GM19452 (cell line): ENCODE data around the gene MSLN.
"Not testable (repeated sequence)": the region's sequence is repeated elsewhere in the genome, so short reads cannot be mapped to it uniquely, and the experiment has no call there.

ENCODE experiments used
- ATAC-seq: cut with Tn5 transposase; IDR thresholded peaks from one replicate; pipeline ENCODE4 v1.9.1; 2021; ENCODE audit not compliant: unreplicated experiment

Gene MSLN

DNA sequence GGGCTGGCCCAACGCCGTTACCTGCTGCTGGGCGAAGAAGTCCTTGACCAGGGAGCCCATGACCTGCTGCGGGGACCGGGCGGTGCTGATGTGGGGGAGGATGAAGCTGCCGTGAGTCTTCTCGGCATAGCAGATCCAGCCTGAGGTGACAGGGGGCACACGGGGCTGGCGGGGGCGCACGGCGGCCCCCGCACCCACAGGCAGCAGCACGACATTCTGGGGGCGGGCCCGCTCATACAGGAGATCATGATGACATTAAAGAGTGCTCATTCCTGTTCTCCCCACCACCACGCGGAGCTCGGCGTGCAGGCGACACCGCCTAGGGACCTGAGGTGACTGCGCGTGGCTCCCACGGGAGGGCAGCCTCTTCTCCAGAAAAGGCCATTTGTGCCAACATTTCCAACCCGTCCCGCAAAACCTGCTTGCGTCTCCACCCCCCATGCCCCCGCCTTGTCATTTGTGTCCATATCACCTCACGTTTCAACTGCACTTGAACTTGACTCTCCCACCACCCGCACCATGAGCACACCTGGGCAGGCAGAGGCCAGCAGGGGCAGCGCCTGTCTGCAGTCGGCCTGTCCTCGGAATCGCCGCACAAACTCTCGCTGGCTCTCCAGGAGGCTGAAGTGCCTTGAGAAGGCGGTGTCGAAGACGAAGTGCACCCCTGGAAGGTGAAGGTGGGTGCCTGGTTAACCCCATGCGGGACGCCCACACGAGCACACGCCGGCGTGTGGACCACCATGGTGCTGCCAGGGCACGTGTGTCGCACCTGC is 26.1 kb upstream of the MSLN start:
- ATAC-seq: no peak

DNA sequence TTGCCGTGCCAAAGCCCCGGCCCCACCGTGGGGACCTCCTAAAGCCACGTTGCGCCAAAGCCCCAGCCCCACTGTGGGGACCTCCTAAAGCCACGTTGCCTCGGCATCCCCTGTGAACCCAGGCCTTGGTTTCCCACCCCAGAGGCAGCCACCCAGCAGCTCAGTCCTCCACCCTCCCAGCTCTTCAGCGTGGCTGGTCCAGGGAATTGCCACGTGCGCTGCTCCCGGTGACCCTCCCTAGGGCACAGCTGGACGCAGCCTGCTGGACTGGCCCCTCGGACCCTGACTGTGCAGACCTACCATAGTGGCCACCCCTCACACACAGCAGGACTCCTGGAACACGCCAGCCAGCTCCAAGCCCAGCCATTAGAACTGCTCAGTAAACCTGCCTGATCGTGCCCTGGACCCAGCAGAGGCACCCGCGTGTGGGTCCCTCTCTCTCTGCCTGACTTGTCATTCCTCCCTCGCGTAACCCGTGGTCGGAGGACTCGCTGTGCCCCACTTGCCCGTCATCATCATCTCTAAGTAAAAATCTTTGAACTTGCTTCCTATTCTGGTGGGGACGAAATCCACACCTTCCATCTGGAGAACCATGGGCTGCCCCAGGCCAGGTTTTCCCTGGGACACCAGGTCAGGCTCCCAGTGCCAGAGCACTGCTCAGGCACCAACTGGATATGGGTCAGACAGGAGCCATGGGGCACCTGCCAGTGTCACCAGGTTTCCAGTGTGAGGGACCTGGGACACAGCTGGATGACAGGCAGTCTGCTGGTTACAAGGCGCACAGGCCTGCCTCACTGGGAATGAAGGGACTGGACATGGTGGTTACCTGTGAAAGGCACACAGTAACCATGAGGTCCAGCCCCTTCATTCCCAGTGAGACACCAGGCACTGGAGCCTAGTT is 25.3 kb upstream of the MSLN start:
- no peak for ATAC-seq

DNA sequence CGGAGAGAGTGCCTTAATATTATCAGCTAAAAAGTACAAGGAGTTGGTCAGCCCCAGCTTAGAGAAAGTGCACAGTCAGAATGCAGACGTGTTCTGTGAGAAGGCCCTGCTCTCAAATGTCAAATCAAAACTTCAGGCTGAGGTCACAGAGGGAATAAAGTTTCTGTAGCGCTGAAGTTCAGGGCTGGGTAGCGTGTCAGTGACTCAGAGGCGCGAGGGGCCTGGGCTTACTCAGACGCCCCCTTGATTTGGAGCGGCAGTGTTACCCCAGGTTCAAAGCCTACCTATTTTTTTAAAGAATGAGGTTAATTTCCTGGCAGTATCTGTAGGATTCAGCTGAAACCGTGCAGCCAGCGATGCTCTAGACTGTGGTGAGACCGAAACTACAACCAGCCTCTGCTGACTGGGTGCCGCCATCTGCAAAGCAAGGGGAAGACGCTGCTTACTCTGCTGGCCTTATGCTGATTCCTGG is 24.5 kb upstream of the MSLN start:
- no peak for ATAC-seq

DNA sequence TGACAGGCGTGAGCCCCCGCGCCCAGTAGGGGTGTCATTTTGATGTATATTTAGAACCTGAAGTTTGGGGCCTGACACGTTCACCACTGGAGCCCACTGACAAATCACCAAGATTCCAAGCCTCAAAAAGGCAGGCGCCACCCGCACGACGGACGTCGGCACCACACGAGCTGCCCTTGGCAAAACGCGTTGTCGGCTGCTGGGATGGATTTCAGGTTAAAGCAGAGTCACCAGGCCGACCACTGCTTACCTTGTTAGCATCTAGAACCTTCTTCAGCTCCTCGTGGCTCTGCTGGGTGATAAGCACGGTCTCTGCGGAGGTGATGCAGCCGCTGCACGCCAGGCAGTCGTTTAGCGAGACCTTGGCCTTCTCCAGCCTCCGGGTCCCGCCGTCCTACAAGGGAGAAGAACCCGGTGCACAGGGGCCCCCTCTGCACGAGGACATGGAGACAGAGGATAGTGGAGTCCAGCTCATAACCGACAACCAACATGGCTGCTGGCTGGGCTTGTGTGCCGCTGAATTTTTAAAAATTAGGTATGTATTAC is 23.5 kb upstream of the MSLN start:
- ATAC-seq: no peak

DNA sequence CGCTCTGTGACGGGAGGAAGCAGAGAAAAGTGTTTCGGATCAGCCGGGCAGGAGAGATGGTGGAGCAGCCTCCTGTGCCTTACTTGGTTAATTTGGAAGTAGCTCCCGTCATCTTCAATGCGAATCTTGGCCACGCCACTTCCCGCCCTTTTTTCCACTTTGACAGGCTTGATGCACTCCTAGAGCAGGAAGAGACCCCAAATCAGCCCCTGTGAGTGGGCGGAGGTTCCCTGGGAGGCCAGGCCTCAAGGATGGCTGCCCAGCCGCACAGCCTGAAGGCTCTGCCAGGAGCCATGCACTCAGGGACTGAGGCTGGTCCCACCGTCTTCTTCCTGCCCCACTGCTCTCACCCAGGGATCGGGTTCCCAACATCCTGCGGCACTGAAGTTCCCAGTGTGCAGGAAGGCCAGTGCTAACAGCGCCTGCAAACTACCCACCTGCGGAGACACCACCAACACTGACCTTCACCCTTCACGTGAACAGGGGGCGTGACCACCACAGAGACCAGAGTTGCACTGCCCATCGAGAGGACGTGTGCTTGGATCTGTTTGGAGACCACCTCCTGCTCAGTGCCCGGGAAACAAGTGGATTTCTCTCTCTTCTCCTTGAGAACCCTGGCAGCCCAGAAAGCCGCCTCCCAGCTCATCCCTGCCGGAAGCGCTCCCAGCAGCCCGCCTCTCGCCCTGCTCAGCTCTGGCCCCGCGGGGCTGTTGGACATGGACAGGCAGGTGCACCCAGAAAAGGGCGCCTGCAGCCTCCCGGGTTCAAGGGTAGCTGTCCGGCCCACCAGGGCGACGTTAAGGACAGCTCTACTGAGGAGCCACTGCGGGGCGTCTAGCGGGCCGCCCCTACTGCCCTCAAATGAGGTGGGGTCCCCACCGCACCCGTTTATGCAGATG is 20.7 kb upstream of the MSLN start:
- ATAC-seq: no peak

DNA sequence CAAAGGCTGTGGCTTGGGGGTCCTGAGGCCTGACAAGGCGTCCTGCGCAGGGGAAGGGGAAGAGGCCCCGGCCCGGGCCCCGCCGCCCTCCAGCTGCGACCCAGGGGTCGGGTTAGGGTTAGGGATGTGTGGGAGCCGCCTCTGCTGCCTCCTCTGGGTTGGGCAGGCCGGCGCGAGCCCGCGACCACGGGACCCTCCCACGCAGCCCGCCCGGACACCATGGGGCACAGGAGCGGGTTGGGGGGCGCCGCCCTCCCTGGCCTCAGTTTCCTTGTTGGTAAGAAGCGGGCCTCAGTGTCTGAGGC is 20.1 kb upstream of the MSLN start:
- peak; percentile 8 for ATAC-seq

DNA sequence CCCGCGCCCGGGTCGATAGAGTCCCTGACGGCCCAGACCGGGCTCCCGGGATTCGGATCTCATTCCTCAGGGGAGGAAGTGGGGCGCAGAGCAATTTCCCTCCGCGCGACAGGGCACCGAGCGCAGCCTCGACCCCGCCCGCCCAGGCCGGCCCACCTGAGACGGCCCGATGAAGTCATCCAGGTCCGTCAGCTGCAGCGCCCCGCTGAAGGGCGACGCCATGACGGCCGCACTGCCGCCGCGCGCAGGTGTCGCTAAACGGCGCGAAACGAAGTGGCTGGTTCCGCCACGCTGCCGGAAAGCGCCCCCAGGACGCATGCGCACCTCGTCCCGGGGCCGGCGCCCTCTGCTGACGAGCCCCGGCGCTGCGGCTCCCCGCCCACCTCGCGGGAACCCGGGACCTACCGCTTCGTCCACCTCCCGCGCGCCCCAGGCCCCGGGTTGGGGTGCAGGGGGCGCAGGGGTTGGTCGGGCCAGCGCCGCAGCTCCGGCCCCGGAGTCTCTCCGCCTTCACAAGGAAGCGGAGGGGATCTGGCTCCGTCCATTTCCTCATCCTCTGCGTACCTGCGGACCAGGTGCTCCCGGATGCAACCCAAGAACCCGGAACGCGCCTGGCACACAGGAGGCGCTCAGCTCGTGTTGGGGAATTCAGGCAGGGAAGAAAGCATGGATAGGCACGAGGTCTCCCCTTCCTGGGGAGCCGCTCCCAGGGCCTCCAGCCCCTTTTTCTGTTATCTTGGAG is 19.6 kb upstream of the MSLN start, which contains the start of gene CIAO3:
Gene CIAO3 (minus strand): TSS at position 234 of the 742 bp plus-strand sequence. CDS start 12 bp downstream, at position 222.
- ATAC-seq: peak; percentile 71

DNA sequence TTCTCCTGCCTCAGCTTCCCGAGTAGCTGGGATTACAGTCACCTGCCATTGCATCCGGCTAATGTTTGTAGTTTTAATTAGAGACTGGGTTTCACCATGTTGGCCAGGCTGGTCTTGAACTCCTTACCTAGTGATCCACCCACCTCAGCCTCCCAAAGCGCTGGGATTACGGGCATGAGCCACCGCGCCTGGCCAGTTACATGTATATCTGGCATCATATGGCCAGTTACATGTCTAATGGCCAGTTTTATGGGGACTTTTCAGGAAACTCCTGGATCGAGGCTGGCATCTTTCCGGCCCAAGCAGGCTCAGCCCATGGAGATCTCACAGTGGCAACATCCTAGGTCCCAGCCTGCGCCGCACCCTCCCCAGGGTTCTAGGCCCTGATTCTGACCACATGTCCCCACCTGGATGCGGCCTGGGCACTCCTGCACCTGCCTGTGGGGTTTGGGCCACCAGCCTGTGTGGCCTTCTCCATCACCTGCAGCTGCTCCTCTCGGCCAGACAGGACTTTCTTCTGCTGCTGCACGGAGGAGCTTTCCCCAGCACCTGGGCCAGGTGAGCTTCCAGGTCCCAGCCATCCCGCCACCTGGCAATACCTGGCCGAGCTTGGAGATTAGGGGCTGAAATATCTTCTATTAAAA is 18.4 kb upstream of the MSLN start:
- no peak for ATAC-seq

DNA sequence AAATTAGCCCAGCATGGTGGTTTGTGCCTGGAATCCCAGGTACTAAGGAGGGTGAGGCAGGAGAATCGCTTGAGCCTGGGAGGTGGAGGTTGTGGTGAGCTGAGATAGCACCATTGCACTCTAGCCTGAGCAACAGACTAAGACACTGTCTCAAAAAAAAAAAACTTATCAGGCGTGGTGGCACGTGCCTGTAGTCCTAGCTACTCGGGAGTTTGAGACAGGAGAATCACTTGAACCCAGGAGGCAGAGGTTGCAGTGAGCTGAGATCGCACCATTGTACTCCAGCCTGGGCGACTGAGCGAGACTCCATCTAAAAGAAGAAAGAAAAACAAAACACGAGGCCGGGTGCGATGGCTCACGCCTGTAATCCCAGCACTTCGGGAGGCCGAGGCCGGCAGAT is 17.6 kb upstream of the MSLN start:
- not testable (repeated sequence) for ATAC-seq

DNA sequence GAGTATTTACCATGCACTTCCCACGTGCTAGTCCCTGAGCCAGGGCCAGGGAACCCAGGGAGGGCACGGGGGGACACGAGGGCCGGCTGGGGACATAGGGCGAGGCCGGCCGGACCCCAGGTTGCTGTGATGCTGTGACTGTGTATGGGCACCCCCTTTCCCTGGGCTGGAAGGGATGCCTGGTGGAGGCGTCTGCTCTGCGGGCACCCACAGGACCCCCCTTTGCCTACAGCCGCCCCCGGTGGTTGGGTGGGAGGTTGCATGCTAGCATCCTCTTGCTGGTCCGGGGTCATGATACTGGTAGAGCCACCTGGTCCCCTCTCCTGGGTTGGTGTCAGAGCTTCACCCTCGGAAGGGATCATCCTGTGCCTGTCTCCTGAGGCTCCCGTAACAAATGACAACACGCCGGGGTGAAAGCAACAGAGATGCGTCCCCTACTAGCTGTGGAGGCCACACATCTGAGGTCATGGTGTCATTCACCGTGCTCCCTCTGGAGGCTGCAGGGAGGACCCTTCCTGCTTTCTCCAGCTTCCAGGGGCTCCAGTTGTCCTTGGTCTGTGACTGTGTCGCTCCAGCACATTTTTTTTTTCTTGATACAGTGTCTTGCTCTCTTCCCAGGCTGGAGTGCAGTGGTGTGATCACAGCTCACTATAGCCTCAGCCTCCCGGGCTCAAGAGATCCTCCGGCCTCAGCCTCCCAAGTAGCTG is 16.6 kb upstream of the MSLN start:
- ATAC-seq: no peak

DNA sequence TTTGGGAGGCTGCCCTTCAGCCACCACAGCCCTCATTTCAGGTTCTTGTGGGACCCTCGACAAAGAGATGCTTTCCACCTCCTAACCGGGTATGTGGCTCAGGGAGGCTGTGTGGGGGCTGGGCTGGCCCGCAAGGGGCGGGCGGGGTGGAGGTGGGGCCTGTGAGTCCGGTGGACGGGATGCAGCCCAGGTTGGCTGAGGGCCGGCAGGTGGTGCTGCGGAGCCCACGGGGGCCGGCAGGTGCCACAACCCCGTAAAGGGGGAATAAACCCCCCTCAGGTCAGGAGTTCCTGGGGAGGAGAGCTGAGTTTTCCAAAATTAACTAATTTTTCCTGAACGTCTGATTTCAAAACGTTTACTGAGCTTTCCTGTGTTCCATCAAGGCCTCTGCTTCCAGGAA is 14.8 kb upstream of the MSLN start:
- ATAC-seq: no peak

DNA sequence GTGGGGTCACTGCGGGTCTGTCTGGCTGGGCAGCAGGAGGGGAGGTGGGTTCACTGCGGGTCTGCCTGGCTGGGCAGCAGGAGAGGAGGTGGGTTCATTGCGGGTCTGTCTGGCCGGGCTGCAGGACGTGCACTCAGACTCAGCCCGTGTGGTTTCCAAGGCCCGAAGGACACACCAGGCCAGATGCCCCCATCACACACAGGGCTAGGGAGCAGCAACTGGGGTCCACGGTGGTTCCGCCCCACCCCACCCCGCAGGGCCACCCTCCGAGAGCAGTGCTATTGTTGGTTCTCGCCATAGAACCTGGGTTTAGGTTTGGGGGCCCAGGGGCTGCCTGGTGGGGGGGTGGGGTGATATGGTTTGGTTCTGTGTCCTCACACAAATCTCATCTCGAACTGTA is 13.9 kb upstream of the MSLN start:
- ATAC-seq: no peak

DNA sequence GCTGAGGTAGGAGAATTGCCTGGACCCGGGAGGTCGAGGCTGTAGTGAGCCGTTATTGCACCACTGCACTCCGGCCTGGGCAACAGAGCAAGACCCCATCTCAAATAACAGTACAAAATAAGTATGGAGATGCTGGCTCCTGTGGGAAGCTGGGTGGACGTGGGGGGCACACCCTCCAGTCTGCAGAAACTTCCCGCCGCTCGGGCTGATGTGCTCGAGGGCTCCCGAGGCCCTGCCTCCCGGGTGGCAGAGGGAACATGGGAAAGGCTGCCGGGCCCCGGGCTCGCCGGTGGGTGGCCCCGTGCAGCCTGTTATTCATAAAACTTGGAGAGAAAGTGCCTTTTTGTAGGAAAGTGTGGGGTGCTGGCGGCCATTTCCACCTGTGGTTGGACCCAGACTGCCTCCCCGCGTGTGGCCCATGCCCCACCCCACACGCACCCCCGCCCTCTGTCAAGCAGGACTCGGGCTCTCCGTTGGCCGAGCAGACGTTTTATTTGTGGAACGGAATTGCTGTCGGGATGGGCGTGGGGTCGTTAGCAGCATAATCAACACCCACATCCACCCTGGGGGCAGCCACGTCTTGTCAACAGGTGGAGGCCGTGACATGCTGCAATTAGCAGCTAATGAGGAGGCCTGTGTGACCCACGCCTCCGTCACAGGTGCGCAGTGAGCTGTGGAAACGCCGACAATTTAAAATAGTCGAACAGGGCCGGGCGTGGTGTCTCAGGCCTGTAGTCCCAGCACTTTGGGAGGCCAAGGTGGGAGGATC is 12.4 kb upstream of the MSLN start:
- ATAC-seq: no peak

DNA sequence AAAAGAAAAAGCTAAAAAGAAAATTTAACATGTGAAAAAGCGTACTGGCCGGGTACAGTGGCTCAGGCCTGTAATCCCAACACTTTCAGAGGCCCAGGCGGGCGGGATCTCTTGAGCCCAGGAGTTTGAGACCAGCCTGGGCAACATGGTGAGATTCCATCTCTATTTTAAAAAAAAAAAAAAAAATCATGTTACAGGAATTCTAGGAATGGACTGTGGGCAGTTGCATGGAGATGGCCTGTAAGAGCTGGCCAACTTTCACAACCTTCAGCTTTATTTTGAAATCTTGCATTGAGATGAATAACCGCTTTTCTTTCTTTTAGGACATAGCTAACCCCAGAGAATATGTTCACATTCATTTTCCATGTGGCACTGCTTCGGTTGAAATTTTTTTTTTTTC is 11.5 kb upstream of the MSLN start:
- no peak for ATAC-seq

DNA sequence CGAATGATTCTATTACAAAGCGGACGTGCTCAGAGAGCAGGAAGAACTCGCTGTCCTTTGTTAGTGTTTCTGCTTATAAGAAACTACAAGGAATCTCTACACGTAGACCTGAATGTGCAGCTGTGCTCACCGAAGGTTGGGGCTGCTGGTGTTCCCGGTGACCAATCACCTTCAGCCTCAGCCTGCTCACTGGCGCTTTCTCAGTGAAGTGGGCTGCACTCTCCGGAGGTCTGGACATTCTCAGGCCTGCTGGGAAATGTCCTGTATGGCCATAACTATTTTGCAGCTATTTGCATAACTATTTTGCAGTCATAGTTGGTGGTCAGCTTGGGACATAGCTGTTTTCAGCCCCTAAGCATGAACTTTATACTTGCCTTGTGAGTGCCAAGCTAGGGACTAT is 10.0 kb upstream of the MSLN start:
- no peak for ATAC-seq

DNA sequence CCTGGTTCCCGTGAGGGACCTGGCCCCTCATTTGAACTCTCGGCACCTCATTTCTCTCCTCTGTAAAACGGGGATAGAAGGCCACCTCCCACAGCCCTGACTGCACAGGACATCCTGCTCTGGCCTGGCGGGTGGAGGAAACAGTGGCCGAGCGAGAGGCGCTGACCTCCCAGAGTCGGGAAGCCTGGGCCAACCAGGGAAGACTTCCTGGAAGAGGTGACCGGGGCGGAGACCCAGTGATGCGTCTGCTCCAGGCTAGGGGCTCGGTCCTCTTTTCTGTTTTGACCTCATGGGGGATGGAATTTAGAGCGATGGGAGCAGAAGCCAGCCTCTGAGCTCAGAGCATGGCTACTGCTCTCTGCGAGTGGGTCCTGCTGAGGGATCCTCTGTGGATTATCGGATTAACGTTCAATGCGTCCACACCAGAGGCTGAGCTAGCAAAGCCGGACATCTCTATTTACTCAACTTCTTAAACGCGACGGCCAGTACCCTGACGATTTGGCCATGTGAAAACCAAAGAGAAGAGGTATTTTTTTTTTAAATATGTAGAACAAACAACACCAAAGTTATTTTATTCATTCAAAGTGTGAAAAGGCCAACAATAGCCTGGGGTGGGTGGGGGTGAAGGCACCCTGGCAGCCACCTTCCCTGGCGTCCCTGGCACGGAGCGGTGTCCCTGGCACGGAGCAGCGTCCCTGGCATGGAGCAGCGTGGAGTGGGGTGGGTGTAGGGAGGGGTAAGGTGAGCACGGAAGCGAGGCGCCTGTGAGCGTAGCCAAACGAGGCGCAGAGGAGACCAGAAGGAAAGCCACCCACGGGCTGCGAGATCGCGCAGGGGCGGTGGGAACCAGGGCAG is 9.2 kb upstream of the MSLN start:
- ATAC-seq: no peak

DNA sequence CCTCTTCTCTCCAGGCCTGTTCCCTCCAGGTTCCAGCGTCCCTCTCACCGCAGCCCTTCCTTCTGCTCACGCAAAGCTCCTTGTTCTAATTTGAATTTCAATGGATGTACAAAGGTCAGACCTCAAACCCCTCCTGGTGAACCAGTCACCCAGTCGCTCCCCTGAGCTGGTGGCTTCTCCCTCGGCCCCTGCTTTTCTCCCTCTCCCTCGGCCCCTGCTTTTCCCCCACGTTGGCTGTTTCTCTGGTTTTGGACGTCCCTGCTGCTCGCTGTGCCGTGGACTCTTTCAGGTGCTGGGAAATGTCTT is 8.6 kb upstream of the MSLN start:
- ATAC-seq: no peak
